Activated T-cell treated with anti-CD3 and anti-CD28 coated beads, Interleukin-2, amount 50 U/mL, for 48 hours (primary cell): ENCODE measurements around the gene DNAJB2.
"Not testable (repeated sequence)": the region's sequence is repeated elsewhere in the genome, so short reads cannot be mapped to it uniquely, and the experiment has no call there.

ENCODE experiments used
- DNase-seq, 2 experiments: peaks; one replicate each; pipeline ENCODE4 v3.0.0-alpha.2; 2020

Gene DNAJB2

GRCh38 chr2:219285894-219286425 lies 6.8 kb downstream of the DNAJB2 start:
- DNase-seq: no peak

GRCh38 chr2:219286436-219287115 lies 7.4 kb downstream of the DNAJB2 start:
- no peak for DNase-seq

- not testable (repeated sequence) for DNase-seq
Measured at GRCh38 chr2:219287116-219287440, 7.9 kb downstream of the DNAJB2 start.

GRCh38 chr2:219287580-219288265 lies 8.6 kb downstream of the DNAJB2 start:
- DNase-seq: no peak

- DNase-seq: no peak
Measured at GRCh38 chr2:219289195-219289536, 10.0 kb downstream of the DNAJB2 start.

- no peak for DNase-seq
Measured at GRCh38 chr2:219289537-219290361, 10.6 kb downstream of the DNAJB2 start.

GRCh38 chr2:219290381-219291171 lies 11.4 kb downstream of the DNAJB2 start:
- no peak for DNase-seq

GRCh38 chr2:219291394-219291793 lies 12.2 kb downstream of the DNAJB2 start:
- DNase-seq: no peak

GRCh38 chr2:219291910-219292490 lies 12.8 kb downstream of the DNAJB2 start:
- DNase-seq: no peak

GRCh38 chr2:219292616-219293015 lies 13.4 kb downstream of the DNAJB2 start:
- DNase-seq: no peak

GRCh38 chr2:219293736-219294231 lies 14.6 kb downstream of the DNAJB2 start:
- peak; percentile 18 to 19 for DNase-seq

- DNase-seq: peak; percentile 92 to 94
Measured at GRCh38 chr2:219294356-219295351, 15.5 kb downstream of the DNAJB2 start.

GRCh38 chr2:219296142-219296541 lies 17.0 kb downstream of the DNAJB2 start:
- peak in 1 of 2 experiments; percentile 14 for DNase-seq

GRCh38 chr2:219296631-219297391 lies 17.6 kb downstream of the DNAJB2 start:
- peak in 1 of 2 experiments; percentile 15 for DNase-seq

- DNase-seq: peak in 1 of 2 experiments; percentile 22
Measured at GRCh38 chr2:219297766-219298456, 18.7 kb downstream of the DNAJB2 start.

- DNase-seq: peak; percentile 93 to 95
Measured at GRCh38 chr2:219298759-219299371, 19.7 kb downstream of the DNAJB2 start.

GRCh38 chr2:219299372-219299760 lies 20.2 kb downstream of the DNAJB2 start:
- DNase-seq: no peak

GRCh38 chr2:219300022-219300421 lies 20.9 kb downstream of the DNAJB2 start:
- no peak for DNase-seq

- DNase-seq: no peak
Measured at GRCh38 chr2:219302412-219302968, 23.3 kb downstream of the DNAJB2 start.
